Left renal cortex interstitium (tissue), 4 donors: ENCODE data around the gene ESPNL. TPM values are rescaled to one million over a fixed set of nuclear protein-coding genes. Genes with fewer than 3 reads are reported as not detected.
"Not testable (repeated sequence)": the region's sequence is repeated elsewhere in the genome, so short reads cannot be mapped to it uniquely, and the experiment has no call there.

Source experiments
- DNase-seq, 4 donors: peaks; one replicate each; pipeline ENCODE4 v3.0.0-alpha.2; 2013; ENCODE audit warnings: low read depth in 4 of 4, low spot score in 2 of 4, missing footprints in 1 of 4
- polyA plus RNA-seq, 4 donors: library from polyadenylated mRNA; unstranded; fragments of 120-200 nt; gene quantifications; one replicate each; pipeline ENCODE4 v1.2.1, GENCODE V29; 2013; ENCODE audit not compliant: insufficient read length in 4 of 4

Gene ESPNL
- polyA plus RNA-seq, 4 donors: 0.25 to 3.0 (median 2.1) TPM

DNA sequence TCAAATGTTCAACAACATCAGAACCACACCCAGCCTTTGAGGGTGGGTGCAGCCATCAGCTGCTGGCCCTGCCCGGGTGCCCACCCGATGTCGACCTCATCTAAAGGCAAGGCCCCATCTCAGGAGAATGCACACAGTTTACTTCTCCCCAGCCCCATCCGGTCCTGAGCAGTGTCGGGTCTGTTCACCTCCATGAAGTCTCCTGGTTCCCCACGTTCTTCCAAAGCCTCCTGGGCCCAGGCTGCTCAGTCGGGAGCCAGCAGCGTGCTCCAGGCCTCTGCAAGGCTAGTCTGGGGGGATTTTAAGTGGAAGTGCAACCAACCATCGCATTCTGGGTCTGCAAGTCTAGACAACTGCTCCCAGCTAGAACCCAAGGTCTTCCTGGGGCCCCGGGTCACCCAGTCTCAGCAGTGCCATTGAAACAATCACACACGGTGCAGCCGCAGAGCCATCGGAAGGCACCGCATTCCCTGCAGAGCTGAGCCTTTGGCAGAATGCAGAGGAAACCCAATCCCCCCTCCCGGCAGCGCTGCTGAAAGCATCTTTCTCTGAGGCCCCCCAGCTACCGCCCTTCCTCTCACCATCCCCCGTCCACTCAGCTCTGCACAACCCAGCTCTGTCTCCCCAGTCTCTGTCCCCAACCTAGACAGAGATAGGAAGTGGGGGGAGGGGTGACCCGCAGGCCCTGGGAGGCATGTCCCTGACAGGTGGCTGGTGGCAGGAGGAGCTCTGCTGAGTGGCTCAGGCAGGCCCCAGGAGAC lies 8.5 kb downstream of the ESPNL start:
- DNase-seq: no peak

DNA sequence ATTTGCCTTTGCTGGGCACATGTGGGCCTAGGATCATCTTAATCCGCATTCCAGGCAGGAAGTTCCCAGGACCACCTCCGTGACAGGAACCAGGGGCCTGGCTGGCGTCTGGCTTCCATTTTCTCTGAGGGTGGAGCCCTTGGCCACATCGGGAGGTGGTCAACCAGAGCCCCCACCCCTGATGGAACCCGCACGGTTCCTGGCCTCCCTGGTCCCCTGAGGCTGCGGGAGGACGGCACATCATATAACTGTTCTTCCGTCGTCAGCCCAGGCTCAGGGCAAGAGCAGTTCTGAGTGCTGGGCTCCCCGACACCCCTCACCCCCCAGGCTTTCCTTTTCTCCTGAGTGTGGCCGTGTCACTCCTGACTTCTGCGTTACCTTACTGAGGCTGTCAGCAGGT lies 13.5 kb downstream of the ESPNL start:
- no peak for DNase-seq

DNA sequence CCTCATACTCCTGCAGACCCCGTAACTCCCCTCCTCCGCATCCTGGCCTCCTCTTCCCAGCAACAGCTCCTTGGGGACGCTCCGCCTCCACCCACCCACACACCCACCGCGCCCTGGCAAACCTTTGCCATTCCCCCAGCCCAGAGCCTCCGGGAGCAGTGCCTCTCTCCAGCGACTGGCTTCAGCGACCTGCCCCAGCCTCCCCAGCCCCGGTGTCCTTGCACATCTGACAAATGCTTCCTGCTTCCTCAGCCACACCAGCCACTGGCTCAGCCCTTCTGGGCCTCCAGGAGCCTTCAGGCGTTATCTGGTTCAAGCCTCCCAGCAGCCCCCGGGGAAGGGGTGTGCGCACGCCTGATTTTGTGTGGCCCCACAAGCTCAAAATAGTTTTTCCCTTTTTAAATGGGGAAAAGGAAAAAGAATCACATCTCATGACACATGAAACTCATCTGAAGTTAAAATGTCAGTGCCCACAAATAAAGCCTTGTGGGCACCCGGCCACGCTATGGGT lies 14.2 kb downstream of the ESPNL start:
- DNase-seq: no peak

DNA sequence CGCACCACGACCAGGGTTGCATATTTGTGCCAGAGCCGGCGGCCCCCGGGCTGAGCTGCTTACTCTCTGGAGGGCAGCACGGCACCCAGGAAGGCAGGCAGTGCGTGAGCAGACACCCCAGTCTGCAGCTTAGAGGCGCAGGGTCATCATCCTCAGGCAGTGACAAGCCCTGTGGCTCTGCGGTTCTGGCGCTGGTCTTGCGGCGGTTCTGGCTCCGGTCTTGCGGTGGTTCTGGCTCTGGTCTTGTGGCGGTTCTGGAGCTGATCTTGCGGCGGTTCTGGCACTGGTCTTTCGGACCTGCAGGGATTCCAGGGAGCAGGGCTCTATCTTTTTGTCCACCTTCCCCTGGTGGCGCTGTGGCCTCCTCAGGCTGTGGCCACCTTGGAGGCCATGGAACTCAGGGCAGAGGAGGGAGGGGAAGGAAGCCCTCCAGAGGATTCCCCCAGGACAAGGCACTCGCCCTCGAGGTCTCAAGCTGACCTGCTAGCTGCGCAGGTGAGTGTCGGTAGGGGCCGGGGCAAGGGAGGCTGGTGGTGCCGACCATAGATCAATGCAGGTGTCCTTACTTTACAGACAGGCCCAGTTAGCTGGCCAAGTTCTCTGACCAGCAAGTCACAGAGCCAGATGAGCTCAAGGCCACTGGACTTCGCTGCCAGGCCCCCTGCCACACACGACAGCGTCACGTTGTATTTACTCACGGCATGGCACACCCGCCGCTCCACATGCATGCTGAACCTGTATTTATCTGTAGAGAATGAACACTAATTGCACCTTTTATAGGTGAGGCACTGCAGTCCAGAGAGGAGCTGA lies 14.9 kb downstream of the ESPNL start:
- DNase-seq: no peak

DNA sequence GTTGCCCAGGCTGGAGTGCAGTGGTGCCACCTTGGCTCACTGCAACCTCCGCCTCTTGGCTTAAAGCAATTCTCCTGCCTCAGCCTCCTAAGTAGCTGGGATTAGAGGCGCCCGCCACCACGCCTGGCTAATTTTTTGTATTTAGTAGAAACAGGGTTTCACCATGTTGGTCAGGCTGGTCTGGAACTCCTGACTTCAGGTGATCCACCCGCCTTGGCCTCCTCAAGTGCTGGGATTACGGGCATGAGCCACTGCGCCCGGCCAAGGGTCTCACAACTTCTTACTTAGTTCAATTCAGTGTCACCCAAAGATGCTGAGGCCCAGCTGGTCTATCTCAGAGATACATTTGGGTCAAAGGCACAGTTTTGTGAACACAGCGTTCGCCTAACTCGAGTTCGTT lies 15.6 kb downstream of the ESPNL start:
- DNase-seq: not testable (repeated sequence)

DNA sequence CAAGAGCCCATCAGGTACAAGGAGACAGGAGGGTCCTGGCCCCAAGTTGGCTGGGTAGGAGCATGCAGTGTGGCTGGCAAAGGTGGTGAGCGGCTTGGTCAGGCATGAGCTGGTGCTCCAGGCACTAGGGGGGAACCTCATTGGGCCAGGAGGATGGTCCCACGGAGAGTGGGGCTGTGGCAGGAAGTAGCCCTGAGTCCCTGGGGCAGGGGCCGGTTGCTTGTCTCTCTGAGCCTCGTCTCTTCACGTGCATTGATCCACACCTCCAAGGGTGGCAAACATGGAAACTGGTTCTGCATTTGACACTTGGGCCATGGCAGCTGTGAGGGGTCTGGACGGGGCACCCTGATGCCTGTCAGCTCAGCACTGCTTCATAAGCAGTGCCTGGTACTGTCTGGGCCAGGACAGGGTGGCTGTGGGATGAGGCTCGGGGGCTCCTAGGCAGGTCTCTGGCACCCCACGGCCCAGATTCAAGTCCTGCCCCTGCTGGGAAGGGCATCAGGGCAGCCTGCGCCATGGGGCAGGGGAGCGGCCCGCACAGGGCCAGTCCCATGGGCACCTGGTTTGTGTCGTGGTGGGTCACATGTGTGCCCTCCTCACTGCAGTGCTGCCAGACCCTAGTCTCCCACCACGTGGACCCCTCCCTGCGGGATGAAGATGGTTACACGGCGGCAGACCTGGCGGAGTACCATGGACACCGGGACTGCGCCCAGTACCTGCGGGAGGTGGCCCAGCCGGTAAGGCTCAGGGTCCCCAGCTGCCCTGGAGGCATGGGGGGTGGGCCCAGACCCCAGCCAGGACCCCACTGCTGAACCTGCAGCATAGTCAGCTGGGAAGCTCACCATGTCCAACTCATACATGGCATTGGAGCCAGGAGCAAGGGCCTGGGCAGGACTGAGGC lies 16.4 kb downstream of the ESPNL start:
- no peak for DNase-seq

DNA sequence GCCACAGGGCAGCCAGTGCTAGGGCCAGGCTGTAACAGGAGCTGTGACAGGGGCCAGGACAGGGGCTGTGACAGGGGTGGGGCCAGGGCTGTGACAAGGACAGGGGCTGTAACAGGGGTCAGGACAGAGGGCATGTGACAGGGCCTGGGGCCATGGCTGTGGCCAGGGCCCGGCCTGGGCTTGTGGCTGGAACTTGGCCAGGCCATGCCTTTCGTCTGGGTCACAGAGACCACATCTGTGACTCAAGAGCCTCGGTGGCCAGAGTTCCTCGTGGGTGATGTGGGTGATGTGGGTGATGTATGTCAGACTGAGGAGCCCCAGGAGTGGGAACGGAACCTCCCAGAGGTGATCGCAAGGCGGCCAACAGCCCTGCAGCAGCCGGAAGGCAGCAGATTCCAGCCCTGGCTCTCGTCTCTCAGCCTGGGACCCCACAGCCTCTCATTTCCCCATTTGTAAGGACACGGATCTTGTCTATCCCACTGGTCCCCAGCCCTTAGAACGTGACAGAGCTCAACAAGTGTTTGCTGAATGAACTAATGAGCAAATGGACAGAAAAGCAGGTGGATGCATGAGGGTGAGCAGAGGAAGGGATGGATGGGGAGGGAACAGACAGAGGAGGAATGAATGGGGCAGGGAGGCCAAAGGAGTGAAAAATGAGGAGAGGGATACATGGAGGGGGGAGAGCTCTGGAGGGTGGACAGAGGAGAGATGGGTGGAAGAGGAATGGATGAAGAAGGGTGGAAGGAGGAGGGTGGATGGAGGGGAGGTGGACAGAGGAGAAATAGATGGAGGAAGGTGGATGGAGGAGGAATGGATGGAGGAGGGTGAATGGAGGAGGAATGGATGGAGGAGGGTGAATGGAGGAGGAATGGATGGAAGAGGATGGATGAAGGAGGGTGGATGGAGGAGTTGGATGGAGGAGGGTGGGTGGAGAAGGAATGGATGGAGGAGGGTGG lies 17.3 kb downstream of the ESPNL start:
- no peak for DNase-seq

DNA sequence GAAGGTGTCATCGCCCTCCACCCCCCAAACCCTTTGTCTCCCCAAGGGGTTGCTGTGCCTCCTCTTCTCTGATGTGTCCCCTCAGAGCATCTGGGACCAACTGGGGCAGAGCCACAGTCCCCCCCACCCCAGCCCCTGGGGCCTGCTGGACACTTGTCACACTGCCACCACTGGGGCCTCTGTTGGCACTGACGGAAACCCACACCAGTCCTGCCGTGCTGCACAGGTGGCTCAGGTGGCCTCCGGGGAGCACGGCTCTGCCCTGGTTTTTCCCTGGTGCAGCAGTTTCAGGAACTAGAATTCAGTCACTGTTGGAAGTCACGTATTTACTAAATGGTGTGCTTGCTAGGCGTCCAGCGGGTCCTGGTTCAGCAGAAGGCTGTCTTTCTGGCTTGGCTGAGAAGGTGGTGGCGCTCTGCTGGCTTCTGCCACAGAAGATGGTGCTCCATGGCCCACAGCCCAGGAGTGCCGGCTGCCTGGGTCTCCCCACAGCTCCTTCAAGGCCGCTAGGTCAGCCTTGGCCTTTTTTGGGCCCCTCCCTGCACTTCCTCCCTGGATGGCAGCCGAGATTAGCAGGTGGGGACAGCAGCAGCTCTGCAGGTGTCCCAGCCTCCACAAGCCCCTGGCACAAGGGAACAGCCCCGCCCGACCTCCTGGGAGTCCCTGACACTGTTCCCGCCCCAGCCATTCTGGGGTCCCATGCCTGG lies 19.8 kb downstream of the ESPNL start:
- DNase-seq: no peak

DNA sequence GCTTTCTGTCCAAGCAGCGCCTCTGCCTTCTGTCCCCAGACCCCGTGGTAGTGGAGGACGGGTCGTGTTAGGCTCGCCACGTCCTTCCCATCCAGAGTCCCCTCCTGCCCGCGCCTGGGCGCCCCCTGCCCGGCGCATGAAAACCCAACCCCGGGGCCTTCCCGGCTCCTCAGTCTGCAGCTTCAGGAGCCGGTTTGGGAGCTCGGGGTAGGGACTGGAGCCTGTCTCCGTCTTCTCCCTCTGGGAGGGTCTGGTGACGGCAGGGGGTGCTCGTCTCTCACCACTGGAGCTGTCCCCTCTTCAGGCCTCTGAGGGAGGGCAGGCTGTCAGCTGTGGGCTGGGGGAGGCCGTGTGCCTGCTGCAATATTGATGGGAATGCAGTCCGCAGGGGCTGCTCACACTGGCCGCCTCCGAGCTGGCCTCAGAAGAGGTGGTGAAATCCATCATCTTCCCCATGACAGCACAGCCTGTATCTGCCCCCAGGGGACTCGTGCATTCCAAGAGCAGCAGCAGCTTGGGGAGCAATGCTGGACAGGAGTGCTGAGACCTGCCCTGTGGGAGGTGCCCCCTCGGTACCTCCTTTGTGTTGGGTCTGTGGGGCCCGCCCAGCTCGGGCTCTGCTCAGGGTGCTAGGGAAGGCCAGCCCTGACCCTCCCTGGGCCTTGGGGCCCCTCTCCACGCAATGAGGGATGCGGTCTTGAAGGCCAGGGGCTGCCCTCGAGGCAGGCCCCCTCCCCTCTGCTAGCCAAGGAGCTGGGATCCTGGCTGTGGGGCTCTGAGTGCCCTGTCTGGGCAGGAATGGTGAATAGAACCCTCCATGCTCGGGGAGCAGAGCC lies 20.5 kb downstream of the ESPNL start:
- no peak for DNase-seq

DNA sequence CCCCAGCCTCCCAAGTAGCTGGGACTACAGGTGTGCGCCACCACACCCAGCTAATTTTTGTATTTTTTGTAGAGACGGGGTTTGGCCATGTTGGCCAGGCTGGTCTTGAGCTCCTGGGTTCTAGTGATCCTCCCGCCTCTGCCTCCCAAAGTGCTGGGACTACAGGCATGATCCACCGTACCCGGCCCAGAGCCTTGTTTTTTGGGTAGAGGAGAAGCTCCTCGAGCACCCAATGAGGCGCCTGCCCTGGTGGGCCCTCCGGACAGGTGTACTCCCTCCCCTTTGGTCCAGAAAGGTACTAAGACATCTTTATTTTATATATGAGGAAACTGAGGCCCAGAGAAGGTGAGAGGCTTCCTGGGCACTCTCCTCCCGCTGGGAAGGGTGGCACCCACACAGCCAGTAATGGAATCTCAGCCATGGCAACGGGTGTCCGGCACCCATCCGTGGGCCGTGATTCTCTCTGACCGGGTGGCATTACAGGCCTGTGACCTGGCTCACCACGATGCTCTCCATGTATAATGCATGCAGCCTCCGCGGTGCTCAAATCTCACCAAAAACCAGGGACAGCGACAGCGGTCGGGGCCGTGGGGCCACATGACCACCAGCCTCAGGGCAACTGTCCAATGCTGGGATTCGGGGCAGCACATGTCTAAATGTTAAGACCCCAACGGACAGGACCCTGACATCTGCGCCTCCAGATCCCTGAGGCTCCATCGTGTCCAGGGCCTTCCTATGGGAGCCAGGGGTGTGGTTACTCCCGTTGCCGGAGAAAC lies 21.6 kb downstream of the ESPNL start:
- no peak for DNase-seq

DNA sequence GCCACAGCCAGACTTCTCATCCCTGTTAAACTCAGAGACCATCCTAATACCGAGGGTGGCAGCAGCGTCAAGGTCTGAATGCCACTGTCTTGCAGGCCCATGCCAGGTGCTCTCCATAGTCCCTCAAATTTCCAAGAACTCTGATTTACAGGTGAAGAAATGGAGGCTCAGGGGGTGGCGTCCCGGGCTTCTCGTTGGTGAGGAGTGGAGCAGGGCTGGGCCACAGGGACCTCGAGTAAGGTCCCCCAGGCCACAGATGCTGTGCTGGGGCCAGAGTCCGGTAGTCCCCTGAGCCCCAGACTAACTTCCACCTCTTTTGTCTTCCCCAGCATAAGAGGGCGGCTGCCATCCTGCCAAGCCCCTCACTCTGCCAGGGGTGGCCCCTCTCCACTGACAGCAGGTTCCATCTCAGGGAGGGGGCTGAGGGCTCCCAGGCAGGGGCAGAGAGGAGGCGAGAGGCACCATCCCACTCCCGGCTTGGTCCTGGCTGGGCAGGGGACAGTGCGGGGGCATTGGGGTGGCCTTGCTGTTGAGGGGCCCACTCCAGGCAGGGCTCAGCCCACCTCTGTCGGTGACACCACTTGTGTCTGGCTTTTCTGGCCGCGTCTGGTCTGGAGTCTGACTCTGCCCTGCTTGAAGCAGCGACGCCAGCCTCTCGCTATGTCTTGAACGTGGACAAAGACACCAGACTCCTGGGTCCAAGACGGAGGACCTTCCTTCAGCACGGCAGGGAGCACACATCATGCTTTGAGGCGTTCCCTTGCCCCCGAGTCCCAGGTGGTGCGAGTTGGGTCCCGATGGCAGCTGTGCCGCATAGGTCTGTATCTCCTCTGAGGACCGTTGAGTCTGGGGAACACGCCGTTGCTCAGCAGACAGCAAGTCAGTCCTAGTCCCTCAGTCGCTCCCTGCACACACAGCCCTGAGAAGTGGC lies 22.4 kb downstream of the ESPNL start:
- DNase-seq: no peak

DNA sequence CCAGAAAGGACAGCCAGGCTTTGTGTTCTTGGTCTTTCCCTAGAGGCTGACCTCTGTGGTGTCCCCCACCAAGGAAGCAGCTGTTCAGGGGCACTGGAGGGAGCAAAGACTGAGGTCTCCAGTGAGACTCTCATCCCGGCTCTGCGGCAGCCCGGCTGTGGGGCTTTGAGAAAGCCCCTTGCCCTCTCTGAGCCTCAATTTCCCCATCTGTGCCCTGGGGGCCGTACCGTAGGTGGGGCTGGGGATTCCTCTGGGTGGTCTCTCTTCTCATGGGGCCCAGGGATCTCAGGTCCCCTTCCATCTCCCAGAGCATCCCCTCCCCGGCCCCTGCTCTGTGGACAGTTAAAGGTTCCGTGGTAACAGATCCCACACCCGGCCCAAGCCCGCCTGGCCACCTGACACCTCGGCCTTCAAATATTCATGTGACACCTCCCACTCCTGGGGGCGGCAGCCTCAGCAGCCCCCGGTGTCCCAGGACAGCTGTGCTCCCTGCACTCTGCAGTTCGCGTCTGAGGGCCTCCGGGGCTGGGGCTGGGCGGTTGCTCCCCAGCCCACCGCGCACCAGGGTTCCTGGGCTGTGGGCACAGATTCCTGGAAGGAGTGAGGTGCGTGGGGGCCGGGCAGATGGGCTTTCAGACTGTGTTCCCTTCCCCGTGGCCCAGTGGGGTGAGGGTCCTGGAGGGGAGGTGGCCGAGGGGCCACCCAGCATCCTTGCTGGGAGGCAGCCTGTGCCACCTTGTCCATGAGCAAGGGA lies 23.3 kb downstream of the ESPNL start:
- no peak for DNase-seq

DNA sequence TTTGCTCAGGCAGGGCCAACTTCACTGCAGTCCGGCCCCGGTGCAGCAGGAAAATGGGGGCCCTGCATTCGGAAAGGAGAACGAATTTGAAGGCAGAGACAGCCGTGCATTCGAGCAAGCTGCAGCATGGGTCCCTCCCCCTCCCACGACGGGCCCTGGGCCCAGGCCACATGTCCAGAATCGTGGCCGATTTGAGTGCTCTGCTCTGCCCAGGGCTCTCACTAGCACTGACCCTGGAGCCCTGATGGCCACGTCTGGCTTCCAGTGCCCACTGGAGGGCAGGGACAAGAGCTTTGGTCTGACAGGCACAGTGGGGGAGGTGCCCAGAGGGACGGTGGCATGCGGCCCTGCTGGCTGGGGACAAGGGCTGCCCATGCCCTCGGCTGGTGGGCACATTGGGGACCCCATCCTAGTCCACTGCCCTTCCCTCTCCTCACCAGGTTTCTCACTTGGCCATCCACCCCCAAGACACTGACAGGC lies 23.9 kb downstream of the ESPNL start:
- no peak for DNase-seq

DNA sequence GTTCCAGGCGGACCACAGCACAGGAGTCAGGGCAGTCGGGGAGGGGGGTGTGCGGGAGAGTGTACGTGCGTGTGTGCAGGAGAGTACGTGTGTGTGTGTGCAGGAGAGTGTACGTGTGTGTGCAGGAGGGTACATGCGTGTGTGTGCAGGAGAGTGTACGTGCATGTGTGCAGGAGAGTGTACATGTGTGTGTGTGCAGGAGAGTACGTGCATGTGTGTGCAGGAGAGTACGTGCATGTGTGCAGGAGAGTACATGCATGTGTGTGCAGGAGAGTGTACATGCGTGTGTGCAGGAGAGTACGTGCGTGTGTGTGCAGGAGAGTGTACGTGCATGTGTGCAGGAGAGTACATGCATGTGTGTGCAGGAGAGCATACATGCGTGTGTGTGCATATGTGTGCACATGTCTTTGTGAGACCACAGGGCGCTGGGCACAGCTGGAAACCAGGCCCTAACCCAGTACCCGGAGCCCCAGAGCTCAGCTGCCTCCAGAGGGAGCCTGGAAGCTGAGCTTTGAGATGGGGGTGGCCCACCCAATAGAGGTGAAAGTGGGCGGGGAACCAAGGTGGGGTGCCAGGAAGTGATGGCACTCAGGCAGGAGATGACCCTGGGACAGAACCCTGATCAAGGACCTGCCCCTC lies 24.5 kb downstream of the ESPNL start:
- DNase-seq: no peak
